SU-DHL-6 (cell line): ENCODE measurements around the gene TMEM239.

Experiments
- CTCF ChIP-seq: fragments of 200-600 bp; sonication (generic); IDR thresholded peaks from one replicate; pipeline ENCODE4 v1.5.1; 2017; ENCODE audit warnings: antibody characterized with exemption, mild to moderate bottlenecking, low read length, moderate library complexity; ENCODE audit not compliant: insufficient read depth, poor library complexity, severe bottlenecking
- EZH2phosphoT487 ChIP-seq: fragments of 200-600 bp; sonication (generic), shearing (Covaris generic); conservative IDR thresholded peaks from 2 replicates; pipeline ENCODE4 v1.6.1; 2018; ENCODE audit warnings: mild to moderate bottlenecking, antibody characterized with exemption, low read length, moderate library complexity, mixed read lengths

- TF ChIP-seq CTCF (no peak), EZH2phosphoT487 (no peak)
Measured at GRCh38 chr20:2849529-2849928, 33.4 kb downstream of the TMEM239 start.
